HepG2 (cell line): ENCODE results near the gene TMEM53. TPM values are rescaled to one million over a fixed set of nuclear protein-coding genes. Genes with fewer than 3 reads are reported as not detected.

Source experiments
- CREM ChIP-seq, 2 experiments: sonication (generic) in 1 of 2; formaldehyde crosslinking in 1 of 2; IDR thresholded peaks; 2 replicates each; pipeline versions ENCODE4 v1.4.0 to v1.6.1; 2016 to 2020; ENCODE audit warnings: antibody characterized with exemption in 1 of 2, mild to moderate bottlenecking in 1 of 2, missing genetic modification reagents in 1 of 2
- DBP ChIP-seq: sonication (generic); formaldehyde crosslinking; IDR thresholded peaks from 2 replicates; pipeline ENCODE4 v1.4.0; 2020; ENCODE audit warnings: missing genetic modification reagents; ENCODE audit errors: not compliant biosample characterization
- GABPA ChIP-seq, 2 experiments: IDR thresholded peaks; 2 replicates each; pipeline ENCODE4 v1.6.1; 2011 to 2016; ENCODE audit warnings: low read depth in 2 of 2, low read length in 1 of 2, missing biosample characterization in 1 of 2, missing genetic modification characterization in 1 of 2
- GZF1 ChIP-seq: sonication (generic); formaldehyde crosslinking; IDR thresholded peaks from 2 replicates; pipeline ENCODE4 v1.5.1; 2020; ENCODE audit warnings: mild to moderate bottlenecking, missing genetic modification reagents
- HNF4A ChIP-seq: sonication (generic); formaldehyde crosslinking; IDR thresholded peaks from 2 replicates; pipeline ENCODE4 v1.4.0; 2020; ENCODE audit warnings: missing genetic modification reagents
- MZF1 ChIP-seq: sonication (generic); formaldehyde crosslinking; IDR thresholded peaks from 2 replicates; pipeline ENCODE4 v1.8.1; 2023; ENCODE audit warnings: mild to moderate bottlenecking, missing genetic modification reagents, borderline replicate concordance
- NFE2L2 ChIP-seq: fragments of 150-350 bp; IDR thresholded peaks from 2 replicates; pipeline ENCODE4 v1.6.1; 2014; ENCODE audit warnings: low read length
- PAXIP1 ChIP-seq: sonication (generic); formaldehyde crosslinking; conservative IDR thresholded peaks from 2 replicates; pipeline ENCODE4 v1.4.0; 2020; ENCODE audit warnings: mild to moderate bottlenecking, missing genetic modification reagents, moderate library complexity
- PRDM4 ChIP-seq: sonication (generic); formaldehyde crosslinking; IDR thresholded peaks from 2 replicates; pipeline ENCODE4 v1.9.0; 2021; ENCODE audit warnings: missing genetic modification reagents, borderline replicate concordance
- RERE ChIP-seq: IDR thresholded peaks from 2 replicates; pipeline ENCODE4 v1.6.1; 2016; ENCODE audit warnings: low read depth, missing genetic modification reagents, missing compliant biosample characterization
- ZNF607 ChIP-seq: sonication (generic); formaldehyde crosslinking; IDR thresholded peaks from 2 replicates; pipeline ENCODE4 v1.5.1; 2020; ENCODE audit warnings: missing genetic modification reagents, mild to moderate bottlenecking, borderline replicate concordance
- ZNF691 ChIP-seq: sonication (generic); formaldehyde crosslinking; IDR thresholded peaks from 2 replicates; pipeline ENCODE4 v1.4.0; 2020; ENCODE audit warnings: missing genetic modification reagents, low read depth, mild to moderate bottlenecking, borderline replicate concordance
- ZNF761 ChIP-seq: sonication (generic); formaldehyde crosslinking; conservative IDR thresholded peaks from 2 replicates; pipeline ENCODE4 v1.4.0; 2020; ENCODE audit warnings: mild to moderate bottlenecking, missing genetic modification reagents
- polyA plus RNA-seq, 8 experiments: library from polyadenylated mRNA; depleted of rRNA in 3 of 8; stranded (reverse) in 7 of 8; unstranded in 1 of 8; fragments of >200 nt; fragmentation: Illumina TruSeq in 4 of 8; extraction: Trizol in 4 of 8; gene quantifications; 2 replicates each; pipeline versions ENCODE4 v1.2.1 to v1.2.3, GENCODE V29; 2011 to 2016; ENCODE audit warnings: low read depth in 4 of 8, missing spikeins in 1 of 8, mixed read lengths in 1 of 8; ENCODE audit not compliant: insufficient read depth in 1 of 8
- total RNA-seq, 5 experiments: library from RNA; depleted of rRNA; stranded (reverse); fragments of >200 nt; fragmentation: Illumina TruSeq; extraction: Trizol; gene quantifications; 2 replicates each; pipeline ENCODE4 v1.2.3, GENCODE V29; 2016; ENCODE audit warnings: low read depth in 1 of 5

TMEM53 gene
- total and polyA plus RNA-seq, 2 of the 13 experiments (the other 11 are each of a cell fraction or from before 2014, with no cell fraction given), result 12.6 to 20.2 TPM

- TF ChIP-seq RERE (CRISPR knock-in tag) (no peak), PRDM4 (no peak), ZNF607 (CRISPR knock-in tag) (no peak), DBP (CRISPR knock-in tag) (no peak), CREM (IDR thresholded peaks at IDR 0.05) (peak; percentile 61), CREM (CRISPR knock-in tag; IDR thresholded peaks at IDR 0.05) (no peak), GZF1 (CRISPR knock-in tag) (no peak), ZNF691 (CRISPR knock-in tag) (0 out of 2 replicates have a peak, but pooled peaks have one; percentile 53), NFE2L2 (no peak), MZF1 (CRISPR knock-in tag) (no peak), PAXIP1 (CRISPR knock-in tag) (peak; percentile 78), GABPA (IDR thresholded peaks at IDR 0.05; ENCODE audit: low read depth, low read length) (peak; percentile 40), GABPA (CRISPR knock-in tag; IDR thresholded peaks at IDR 0.05; ENCODE audit: low read depth) (peak; percentile 66), ZNF761 (CRISPR knock-in tag) (peak; percentile 85), HNF4A (peak; percentile 54)
These were observed at the start of gene TMEM53, which contains the start of gene ARMH1 (continued) for GRCh38 chr1:44674113-44675000.
